Stomach (tissue), 4 donors: ENCODE results near the gene MSI2.

Experiments
- CTCF ChIP-seq, 7 experiments: fragments of 450-650 bp in 4 of 7; fragments of 200-600 bp in 3 of 7; sonication (generic) in 3 of 7; IDR thresholded peaks; one replicate each; pipeline ENCODE4 v1.5.1; 2016 to 2019; ENCODE audit warnings: antibody characterized with exemption in 7 of 7, control low read depth in 2 of 7, mild to moderate bottlenecking in 1 of 7
- EP300 ChIP-seq: sonication (generic); formaldehyde crosslinking; IDR thresholded peaks from one replicate; pipeline ENCODE4 v1.6.1; 2017; ENCODE audit warnings: antibody characterized with exemption
- POLR2AphosphoS5 ChIP-seq, 3 donors: sonication (generic); formaldehyde crosslinking; IDR thresholded peaks; one replicate each; pipeline ENCODE4 v1.6.1; 2016; ENCODE audit warnings: antibody characterized with exemption in 3 of 3

DNA sequence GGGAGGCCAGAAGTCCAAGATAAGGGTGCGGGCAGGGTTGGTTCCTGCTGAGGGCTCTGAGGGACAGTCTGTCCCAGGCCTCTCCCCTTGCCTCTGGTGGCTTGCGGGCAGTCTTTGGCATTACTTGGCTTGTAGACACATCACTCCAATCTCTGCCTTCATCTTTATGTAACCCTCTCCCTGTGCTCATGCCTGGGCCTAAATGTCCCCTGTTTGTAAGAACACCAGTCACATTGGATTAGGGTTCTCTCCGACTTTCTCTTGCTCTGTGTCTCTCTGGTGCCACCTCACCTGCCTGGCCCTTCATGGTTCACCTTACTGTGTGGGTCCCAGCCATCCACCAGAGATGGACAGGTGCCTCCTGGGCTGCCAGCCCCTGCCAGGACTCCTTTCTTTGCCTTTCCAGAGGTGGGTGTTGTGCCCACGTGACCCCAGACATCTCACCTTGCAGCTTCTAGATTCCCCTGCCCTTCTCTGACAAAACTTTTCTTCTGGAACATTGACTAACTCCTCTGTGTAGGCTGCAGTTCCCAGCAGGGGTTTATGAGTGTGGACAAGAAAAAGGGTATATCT lies 205.8 kb downstream of the MSI2 start:
- TF ChIP-seq CTCF (IDR thresholded peaks at IDR 0.05) (no peak), POLR2AphosphoS5 (IDR thresholded peaks at IDR 0.05) (no peak), EP300 (no peak)
